ENCODE data around the gene FAHD1.

GRCh38 chr16:1781254-1781653, 45.8 kb upstream of the FAHD1 start:
- no peak for TF ChIP-seq POLR2A (IDR thresholded peaks at IDR 0.05; ENCODE audit: low read length)
- no peak for TF ChIP-seq GATA1 (IDR thresholded peaks at IDR 0.05; ENCODE audit: low read depth, low read length)
